Right atrium auricular region (tissue), 2 donors: ENCODE results near the gene FCRLB. TPM values are rescaled to one million over a fixed set of nuclear protein-coding genes. Genes with fewer than 3 reads are reported as not detected.
"Not testable (repeated sequence)": the region's sequence is repeated elsewhere in the genome, so short reads cannot be mapped to it uniquely, and the experiment has no call there.

Source experiments
- DNase-seq: peaks from one replicate; pipeline ENCODE4 v3.0.0-alpha.2; 2019; ENCODE audit warnings: low spot score
- H3K27ac ChIP-seq, 2 donors: fragments of 200-600 bp; sonication (generic); 1 replicate in 1 of 2; 2 replicates in 1 of 2; pipeline ENCODE4 v1.5.1; 2016 to 2019
- H3K27me3 ChIP-seq, 2 donors: fragments of 200-600 bp; sonication (generic); one replicate each; pipeline versions ENCODE4 v1.5.1 to v1.6.0; 2017 to 2019
- H3K36me3 ChIP-seq: fragments of 200-600 bp; sonication (generic); one replicate; pipeline ENCODE4 v1.5.1; 2016
- H3K4me1 ChIP-seq, 2 donors: fragments of 200-600 bp; sonication (generic); one replicate each; pipeline versions ENCODE4 v1.5.1 to v1.6.0; 2017 to 2019
- H3K4me3 ChIP-seq, 2 donors: fragments of 200-600 bp; sonication (generic); 1 replicate in 1 of 2; 2 replicates in 1 of 2; pipeline ENCODE4 v1.5.1; 2017 to 2019; ENCODE audit warnings: mild to moderate bottlenecking in 1 of 2, moderate library complexity in 1 of 2
- H3K9me3 ChIP-seq, 2 donors: fragments of 200-600 bp; sonication (generic); one replicate each; pipeline ENCODE4 v1.5.1; 2019
- total RNA-seq, 2 donors: library from RNA; depleted of rRNA; stranded (reverse); fragments of >200 nt; gene quantifications; one replicate each; pipeline ENCODE4 v1.1.0, GENCODE V29; 2016
- TF ChIP-seq, protein P1 (sequence below), 2 donors: fragments of 200-600 bp; sonication (generic); IDR thresholded peaks; one replicate each; pipeline ENCODE4 v1.5.1; 2019; ENCODE audit warnings: antibody characterized with exemption in 2 of 2

Gene FCRLB, protein sequence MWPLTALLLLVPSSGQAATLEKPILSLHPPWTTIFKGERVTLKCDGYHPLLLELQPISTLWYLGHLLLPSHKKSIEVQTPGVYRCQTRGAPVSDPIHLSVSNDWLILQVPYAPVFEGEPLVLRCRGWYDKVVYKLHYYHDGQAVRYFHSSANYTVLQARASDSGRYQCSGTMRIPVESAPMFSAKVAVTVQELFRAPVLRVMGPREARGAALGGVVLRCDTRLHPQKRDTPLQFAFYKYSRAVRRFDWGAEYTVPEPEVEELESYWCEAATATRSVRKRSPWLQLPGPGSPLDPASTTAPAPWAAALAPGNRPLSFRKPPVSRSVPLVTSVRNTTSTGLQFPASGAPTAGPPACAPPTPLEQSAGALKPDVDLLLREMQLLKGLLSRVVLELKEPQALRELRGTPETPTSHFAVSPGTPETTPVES
- total RNA-seq, result under 1 TPM; 0.20 to 0.63 TPM

DNA sequence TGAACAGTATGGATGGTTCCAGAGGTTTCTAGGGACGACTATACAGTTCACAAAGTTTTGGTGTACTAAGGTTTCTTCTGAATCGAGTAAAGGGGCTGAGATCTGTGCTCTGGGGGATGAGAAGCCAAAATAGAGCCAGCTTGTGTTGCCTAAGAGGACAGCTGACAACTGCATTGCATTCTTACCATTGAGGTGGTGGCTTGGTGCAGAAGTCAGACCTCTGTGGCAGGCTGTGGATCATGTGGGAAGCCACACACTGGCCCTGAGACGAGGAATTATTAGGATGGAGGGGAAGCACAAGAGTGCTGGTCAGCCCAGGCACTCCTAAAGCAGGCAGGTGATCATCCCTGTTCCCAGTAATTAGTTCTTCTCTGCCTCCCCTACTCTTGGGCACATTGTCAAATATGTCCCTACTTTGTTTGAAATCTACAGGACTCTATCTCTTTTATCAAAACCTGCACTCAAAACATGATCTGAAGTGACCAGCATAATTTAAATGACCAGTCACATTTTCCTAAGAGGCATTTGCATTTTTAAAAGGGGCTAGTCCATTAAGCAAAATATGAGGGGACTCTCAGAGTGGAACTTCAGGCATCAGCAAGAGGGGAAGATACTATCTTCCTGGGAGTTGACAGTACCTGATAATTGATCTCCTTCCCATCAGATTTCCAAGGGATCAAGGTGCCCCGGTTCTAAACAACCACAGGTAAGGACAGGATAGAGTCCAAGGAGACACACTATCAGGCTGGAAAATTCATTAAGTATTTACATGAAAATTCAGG, at the start of gene FCRLB:
Gene FCRLB (plus strand): TSS at position 589 of the 782 bp plus-strand sequence. CDS start 1,129 bp downstream, outside the sequence.
- TF ChIP-seq, protein P1, sequence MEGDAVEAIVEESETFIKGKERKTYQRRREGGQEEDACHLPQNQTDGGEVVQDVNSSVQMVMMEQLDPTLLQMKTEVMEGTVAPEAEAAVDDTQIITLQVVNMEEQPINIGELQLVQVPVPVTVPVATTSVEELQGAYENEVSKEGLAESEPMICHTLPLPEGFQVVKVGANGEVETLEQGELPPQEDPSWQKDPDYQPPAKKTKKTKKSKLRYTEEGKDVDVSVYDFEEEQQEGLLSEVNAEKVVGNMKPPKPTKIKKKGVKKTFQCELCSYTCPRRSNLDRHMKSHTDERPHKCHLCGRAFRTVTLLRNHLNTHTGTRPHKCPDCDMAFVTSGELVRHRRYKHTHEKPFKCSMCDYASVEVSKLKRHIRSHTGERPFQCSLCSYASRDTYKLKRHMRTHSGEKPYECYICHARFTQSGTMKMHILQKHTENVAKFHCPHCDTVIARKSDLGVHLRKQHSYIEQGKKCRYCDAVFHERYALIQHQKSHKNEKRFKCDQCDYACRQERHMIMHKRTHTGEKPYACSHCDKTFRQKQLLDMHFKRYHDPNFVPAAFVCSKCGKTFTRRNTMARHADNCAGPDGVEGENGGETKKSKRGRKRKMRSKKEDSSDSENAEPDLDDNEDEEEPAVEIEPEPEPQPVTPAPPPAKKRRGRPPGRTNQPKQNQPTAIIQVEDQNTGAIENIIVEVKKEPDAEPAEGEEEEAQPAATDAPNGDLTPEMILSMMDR (IDR thresholded peaks at IDR 0.05), result no peak
- no peaks in the 10 kb centered on the region for H3K27me3 ChIP-seq
- no peak within 1 kb of the TSS for H3K27ac ChIP-seq

DNA sequence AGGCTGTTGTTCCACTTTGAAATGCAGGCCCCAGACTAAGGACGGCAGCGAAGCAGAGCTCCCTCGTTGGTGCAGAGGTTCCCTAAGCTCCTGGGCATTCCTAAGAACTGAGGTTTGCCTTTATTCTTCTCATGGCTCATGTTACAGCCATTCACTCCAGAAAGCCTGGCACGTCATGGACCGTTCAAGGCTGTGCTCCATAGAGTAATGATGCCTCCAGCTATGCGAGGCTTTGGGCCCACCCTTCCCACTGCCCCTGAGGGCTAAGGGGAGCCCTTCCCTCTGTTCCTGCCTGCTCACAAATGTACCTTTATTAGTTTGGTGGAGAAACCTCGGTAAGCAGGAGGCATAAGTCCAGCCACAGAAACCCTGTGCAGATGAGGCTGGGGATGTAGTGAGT, 47.9 kb upstream of the FCRLB start:
- H3K4me1 ChIP-seq, DNase-seq, H3K4me3 ChIP-seq, H3K27me3 ChIP-seq, H3K9me3 ChIP-seq, H3K27ac ChIP-seq, H3K36me3 ChIP-seq: not testable (repeated sequence)

More for the DNA sequence above, at the start of gene FCRLB:
- no peak for DNase-seq
- H3K4me1 ChIP-seq, result peaks cover 0 to 9% of the 10 kb centered on the region in 2 donors
- H3K9me3 ChIP-seq, result no peaks in the 10 kb centered on the region
- no peaks in the 10 kb centered on the region for H3K36me3 ChIP-seq
- H3K4me3 ChIP-seq, result no peak within 1 kb of the TSS

DNA sequence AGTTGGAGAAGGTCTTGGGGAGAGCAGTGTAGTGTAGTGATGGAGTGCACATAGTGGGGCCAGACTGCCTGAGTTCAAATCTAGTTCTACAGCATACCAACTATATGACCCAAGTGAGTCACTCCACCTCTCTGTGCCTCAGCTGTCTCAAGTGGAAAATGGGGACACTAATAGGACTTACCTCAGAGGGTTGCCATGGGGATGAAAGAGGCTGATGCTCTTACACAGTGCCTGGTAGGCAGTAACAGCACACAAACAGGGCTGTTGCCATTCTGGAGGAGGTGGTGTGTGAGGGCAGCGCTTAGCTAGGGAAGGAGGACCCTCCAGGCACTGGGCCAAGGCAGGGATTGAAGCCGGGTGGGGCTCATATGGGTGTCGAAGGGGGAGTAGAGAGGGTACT, 46.9 kb upstream of the FCRLB start:
- not testable (repeated sequence) for H3K9me3 ChIP-seq, H3K27me3 ChIP-seq, H3K4me1 ChIP-seq, H3K36me3 ChIP-seq, DNase-seq, H3K4me3 ChIP-seq, H3K27ac ChIP-seq

DNA sequence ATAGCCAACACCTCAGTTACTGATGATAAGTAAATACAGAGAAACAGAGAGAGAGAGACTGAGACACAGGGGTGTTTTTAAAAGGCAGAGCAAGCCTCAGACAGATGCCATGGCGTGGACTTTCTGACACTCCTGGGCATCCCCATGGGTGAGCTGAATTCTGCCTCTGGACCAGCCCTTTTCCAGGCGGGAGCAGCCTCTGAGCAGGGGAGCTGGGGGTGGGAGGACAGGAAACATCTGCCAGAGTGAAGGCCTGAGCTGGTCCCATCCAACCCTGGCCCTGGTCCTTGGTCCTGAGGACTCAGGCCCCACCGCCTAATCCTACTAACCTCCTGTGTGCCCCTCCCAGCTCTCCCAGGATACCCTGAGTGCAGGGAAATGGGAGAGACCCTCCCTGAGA, 46.4 kb upstream of the FCRLB start:
- H3K27me3 ChIP-seq, H3K36me3 ChIP-seq, H3K27ac ChIP-seq, H3K9me3 ChIP-seq, H3K4me3 ChIP-seq, DNase-seq, H3K4me1 ChIP-seq: not testable (repeated sequence)

DNA sequence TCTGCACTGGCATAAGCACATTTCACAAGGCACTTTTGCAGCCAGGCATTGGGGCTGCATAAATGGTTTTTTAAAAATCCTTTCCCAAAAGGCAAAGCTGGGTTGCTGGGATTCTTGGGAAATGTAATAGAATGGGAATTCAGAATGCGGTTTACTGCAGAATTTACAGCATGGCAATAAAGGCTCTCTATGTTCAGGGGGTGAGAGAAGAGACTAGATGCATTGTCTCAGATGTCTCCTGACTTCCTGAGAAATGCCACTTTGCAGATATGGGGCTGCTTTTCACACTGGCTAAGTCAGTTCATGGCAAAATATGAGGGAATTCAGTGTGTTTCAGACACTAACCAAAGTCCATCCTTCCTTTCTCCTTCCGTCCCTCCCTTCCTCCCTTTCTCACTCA, 44.9 kb upstream of the FCRLB start:
- no peaks in the 10 kb centered on the region for H3K4me1 ChIP-seq
- no peaks in the 10 kb centered on the region for H3K27me3 ChIP-seq
- H3K36me3 ChIP-seq, result no peaks in the 10 kb centered on the region
- DNase-seq, result no peak
- no peak overlapping the region for H3K4me3 ChIP-seq
- no peak overlapping the region for H3K27ac ChIP-seq
- no peaks in the 10 kb centered on the region for H3K9me3 ChIP-seq
- TF ChIP-seq, protein P1 (IDR thresholded peaks at IDR 0.05), result no peak

DNA sequence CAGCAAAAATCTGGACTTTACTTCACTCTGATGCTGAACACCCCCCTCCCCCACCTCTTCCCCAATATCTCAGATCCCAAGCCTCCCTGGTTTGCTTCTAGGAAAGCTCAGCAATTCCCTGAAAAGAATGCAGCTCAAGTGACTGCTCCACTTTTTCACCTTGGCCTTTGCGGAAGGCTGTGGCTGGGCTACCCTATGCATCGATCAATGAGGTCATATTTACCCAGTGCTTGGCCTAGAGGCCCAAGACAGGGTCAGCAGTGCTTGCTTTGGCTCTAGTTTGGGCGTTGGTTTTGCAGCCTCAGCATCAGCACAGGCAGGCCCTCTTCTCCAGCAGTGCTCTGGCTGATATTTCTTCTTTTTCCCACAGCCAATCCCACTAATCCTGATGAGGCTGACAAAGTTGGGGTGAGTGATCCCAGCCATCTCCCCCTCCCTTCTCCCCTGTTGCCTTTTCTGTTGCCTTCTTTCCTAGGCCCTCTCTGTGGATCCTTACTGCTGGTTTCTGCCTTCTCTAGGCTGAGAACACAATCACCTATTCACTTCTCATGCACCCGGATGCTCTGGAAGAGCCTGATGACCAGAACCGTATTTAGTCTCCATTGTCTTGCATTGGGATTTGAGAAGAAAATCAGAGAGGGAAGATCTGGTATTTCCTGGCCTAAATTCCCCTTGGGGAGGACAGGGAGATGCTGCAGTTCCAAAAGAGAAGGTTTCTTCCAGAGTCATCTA, 44.2 kb upstream of the FCRLB start:
- H3K27me3 ChIP-seq, result no peaks in the 10 kb centered on the region
- no peak overlapping the region for H3K27ac ChIP-seq
- no peaks in the 10 kb centered on the region for H3K4me1 ChIP-seq
- DNase-seq, result no peak
- no peaks in the 10 kb centered on the region for H3K36me3 ChIP-seq
- H3K4me3 ChIP-seq, result no peak overlapping the region
- H3K9me3 ChIP-seq, result no peaks in the 10 kb centered on the region
- TF ChIP-seq, protein P1 (IDR thresholded peaks at IDR 0.05), result no peak

DNA sequence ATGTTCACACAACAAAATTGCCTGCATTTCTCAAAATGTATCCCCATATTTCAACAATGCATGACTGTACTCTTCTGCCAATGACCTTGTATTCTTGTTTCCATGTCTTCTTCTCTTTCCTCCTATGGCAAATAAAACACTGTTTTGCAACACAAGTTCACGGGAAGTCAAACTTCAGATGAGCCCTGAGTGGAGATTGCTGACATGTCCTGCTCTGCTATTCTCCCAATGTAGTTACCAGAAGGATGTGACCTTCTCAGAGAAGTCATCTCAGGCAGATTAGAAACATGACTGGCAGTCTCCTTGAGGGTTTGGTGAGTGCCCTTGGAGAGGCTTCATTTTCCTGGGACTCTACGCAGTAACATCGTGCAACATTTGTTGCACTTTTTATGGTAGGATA, 42.8 kb upstream of the FCRLB start:
- H3K4me3 ChIP-seq, result no peak overlapping the region
- H3K9me3 ChIP-seq, result no peaks in the 10 kb centered on the region
- H3K27ac ChIP-seq, result no peak overlapping the region
- no peaks in the 10 kb centered on the region for H3K4me1 ChIP-seq
- TF ChIP-seq, protein P1 (IDR thresholded peaks at IDR 0.05), result no peak
- DNase-seq, result no peak
- no peaks in the 10 kb centered on the region for H3K27me3 ChIP-seq
- H3K36me3 ChIP-seq, result no peaks in the 10 kb centered on the region
